GM12864 (cell line): ENCODE data around the gene EXOC6B.

Experiments
- DNase-seq: peaks from one replicate; pipeline ENCODE4 v3.0.0-alpha.2; 2011; ENCODE audit warnings: low read depth
- H3K4me3 ChIP-seq: 2 replicates; pipeline ENCODE4 v1.5.1; 2011; ENCODE audit warnings: mild to moderate bottlenecking, low read depth, low read length, control low read depth
- CTCF ChIP-seq: IDR thresholded peaks from 2 replicates; pipeline ENCODE4 v1.5.1; 2011; ENCODE audit warnings: low read depth, mild to moderate bottlenecking, moderate library complexity, low read length, control low read depth, inconsistent platforms; ENCODE audit errors: missing control alignments

Gene EXOC6B

GRCh38 chr2:72809095-72809494 is 16.7 kb downstream of the EXOC6B start:
- TF ChIP-seq CTCF, result no peak
- H3K4me3 ChIP-seq, result no peak overlapping the region
- DNase-seq, result no peak

GRCh38 chr2:72806280-72806945 is 19.4 kb downstream of the EXOC6B start:
- no peak overlapping the region for H3K4me3 ChIP-seq
- no peak for TF ChIP-seq CTCF
- no peak for DNase-seq

- DNase-seq, result no peak
- no peak overlapping the region for H3K4me3 ChIP-seq
- no peak for TF ChIP-seq CTCF
These were observed 22.1 kb downstream of the EXOC6B start for GRCh38 chr2:72803626-72804320.

GRCh38 chr2:72803151-72803550 is 22.7 kb downstream of the EXOC6B start:
- no peak overlapping the region for H3K4me3 ChIP-seq
- TF ChIP-seq CTCF, result no peak
- DNase-seq, result no peak

GRCh38 chr2:72800492-72800891 is 25.3 kb downstream of the EXOC6B start:
- TF ChIP-seq CTCF, result no peak
- no peak overlapping the region for H3K4me3 ChIP-seq
- no peak for DNase-seq

GRCh38 chr2:72797740-72798139 is 28.1 kb downstream of the EXOC6B start:
- no peak for TF ChIP-seq CTCF
- DNase-seq, result no peak
- no peak overlapping the region for H3K4me3 ChIP-seq

- H3K4me3 ChIP-seq, result no peak overlapping the region
- DNase-seq, result no peak
- no peak for TF ChIP-seq CTCF
These were observed 29.1 kb downstream of the EXOC6B start for GRCh38 chr2:72796766-72797165.
